ENCODE data around the gene TUBGCP6.

TUBGCP6 gene

GRCh38 chr22:50227579-50228215 lies 17.1 kb downstream of the TUBGCP6 start:
- no peak for DNase-seq (ENCODE audit: low read depth in 1 of 2, low spot score in 1 of 2)

GRCh38 chr22:50226875-50227165 lies 18.0 kb downstream of the TUBGCP6 start:
- DNase-seq (ENCODE audit: low read depth in 1 of 2, low spot score in 1 of 2) = no peak

- DNase-seq (ENCODE audit: low read depth in 1 of 2, low spot score in 1 of 2) = no peak
Observed at GRCh38 chr22:50226063-50226874, 18.6 kb downstream of the TUBGCP6 start.

GRCh38 chr22:50225200-50225969 lies 19.4 kb downstream of the TUBGCP6 start:
- DNase-seq (ENCODE audit: low read depth in 1 of 2, low spot score in 1 of 2) = no peak

- DNase-seq (ENCODE audit: low read depth in 1 of 2, low spot score in 1 of 2) = no peak
Observed at GRCh38 chr22:50224071-50224470, 20.8 kb downstream of the TUBGCP6 start.

- DNase-seq (ENCODE audit: low read depth in 1 of 2, low spot score in 1 of 2) = no peak
Observed at GRCh38 chr22:50222508-50222907, 22.3 kb downstream of the TUBGCP6 start.

- DNase-seq (ENCODE audit: low read depth in 1 of 2, low spot score in 1 of 2) = no peak
Observed at GRCh38 chr22:50221410-50222300, 23.2 kb downstream of the TUBGCP6 start.

GRCh38 chr22:50220603-50221409 lies 24.0 kb downstream of the TUBGCP6 start:
- no peak for DNase-seq (ENCODE audit: low read depth in 1 of 2, low spot score in 1 of 2)

GRCh38 chr22:50219800-50220602 lies 24.8 kb downstream of the TUBGCP6 start:
- no peak for DNase-seq (ENCODE audit: low read depth in 1 of 2, low spot score in 1 of 2)

- DNase-seq (ENCODE audit: low read depth in 1 of 2, low spot score in 1 of 2) = no peak
Observed at GRCh38 chr22:50218996-50219727, 25.7 kb downstream of the TUBGCP6 start.

- no peak for DNase-seq (ENCODE audit: low read depth in 1 of 2, low spot score in 1 of 2)
Observed at GRCh38 chr22:50218153-50218995, 26.4 kb downstream of the TUBGCP6 start.

GRCh38 chr22:50217543-50218152 lies 27.2 kb downstream of the TUBGCP6 start:
- DNase-seq (ENCODE audit: low read depth in 1 of 2, low spot score in 1 of 2) = no peak

GRCh38 chr22:50216684-50217520 lies 27.9 kb downstream of the TUBGCP6 start:
- no peak for DNase-seq (ENCODE audit: low read depth in 1 of 2, low spot score in 1 of 2)

GRCh38 chr22:50216055-50216683 lies 28.7 kb downstream of the TUBGCP6 start:
- DNase-seq (ENCODE audit: low read depth in 1 of 2, low spot score in 1 of 2) = no peak

GRCh38 chr22:50215297-50216054 lies 29.3 kb downstream of the TUBGCP6 start:
- no peak for DNase-seq (ENCODE audit: low read depth in 1 of 2, low spot score in 1 of 2)
